ENCODE measurements around the gene ARPC1A.
"Not testable (repeated sequence)": the region's sequence is repeated elsewhere in the genome, so short reads cannot be mapped to it uniquely, and the experiment has no call there.

Gene ARPC1A

GRCh38 chr7:99386584-99387238 lies 61.0 kb downstream of the ARPC1A start:
- DNase-seq (ENCODE audit: low read depth in 2 of 2, low spot score in 1 of 2) = no peak

GRCh38 chr7:99387239-99387635 lies 61.5 kb downstream of the ARPC1A start:
- DNase-seq (ENCODE audit: low read depth in 2 of 2, low spot score in 1 of 2) = not testable (repeated sequence)

- no peak for DNase-seq (ENCODE audit: low read depth in 2 of 2, low spot score in 1 of 2)
These were observed 62.2 kb downstream of the ARPC1A start for GRCh38 chr7:99387912-99388311.

- DNase-seq (ENCODE audit: low read depth in 2 of 2, low spot score in 1 of 2) = no peak
These were observed 64.1 kb downstream of the ARPC1A start for GRCh38 chr7:99389772-99390171.

- no peak for DNase-seq (ENCODE audit: low read depth in 2 of 2, low spot score in 1 of 2)
These were observed 65.4 kb downstream of the ARPC1A start for GRCh38 chr7:99390941-99391602.

- DNase-seq (ENCODE audit: low read depth in 2 of 2, low spot score in 1 of 2) = no peak
These were observed 66.3 kb downstream of the ARPC1A start for GRCh38 chr7:99392046-99392445.

GRCh38 chr7:99392659-99393354 lies 67.1 kb downstream of the ARPC1A start:
- peak in 1 of 2 donors; percentile 68 for DNase-seq (ENCODE audit: low read depth in 2 of 2, low spot score in 1 of 2)

GRCh38 chr7:99393355-99394187 lies 67.9 kb downstream of the ARPC1A start:
- no peak for DNase-seq (ENCODE audit: low read depth in 2 of 2, low spot score in 1 of 2)

- no peak for DNase-seq (ENCODE audit: low read depth in 2 of 2, low spot score in 1 of 2)
These were observed 68.4 kb downstream of the ARPC1A start for GRCh38 chr7:99394188-99394502.

GRCh38 chr7:99395616-99396327 lies 70.1 kb downstream of the ARPC1A start:
- DNase-seq (ENCODE audit: low read depth in 2 of 2, low spot score in 1 of 2) = no peak

GRCh38 chr7:99396418-99397296 lies 71.0 kb downstream of the ARPC1A start:
- DNase-seq (ENCODE audit: low read depth in 2 of 2, low spot score in 1 of 2) = no peak

- DNase-seq (ENCODE audit: low read depth in 2 of 2, low spot score in 1 of 2) = no peak
These were observed 71.7 kb downstream of the ARPC1A start for GRCh38 chr7:99397297-99397983.

- DNase-seq (ENCODE audit: low read depth in 2 of 2, low spot score in 1 of 2) = no peak
These were observed 73.3 kb downstream of the ARPC1A start for GRCh38 chr7:99398891-99399445.

GRCh38 chr7:99399597-99399996 lies 73.9 kb downstream of the ARPC1A start:
- no peak for DNase-seq (ENCODE audit: low read depth in 2 of 2, low spot score in 1 of 2)

GRCh38 chr7:99402854-99403253 lies 77.2 kb downstream of the ARPC1A start:
- DNase-seq (ENCODE audit: low read depth in 2 of 2, low spot score in 1 of 2) = no peak

GRCh38 chr7:99403764-99404163 lies 78.1 kb downstream of the ARPC1A start:
- no peak for DNase-seq (ENCODE audit: low read depth in 2 of 2, low spot score in 1 of 2)

- no peak for DNase-seq (ENCODE audit: low read depth in 2 of 2, low spot score in 1 of 2)
These were observed 78.7 kb downstream of the ARPC1A start for GRCh38 chr7:99404235-99404976.

- no peak for DNase-seq (ENCODE audit: low read depth in 2 of 2, low spot score in 1 of 2)
These were observed 79.3 kb downstream of the ARPC1A start for GRCh38 chr7:99404977-99405320.

- no peak for DNase-seq (ENCODE audit: low read depth in 2 of 2, low spot score in 1 of 2)
These were observed 80.9 kb downstream of the ARPC1A start for GRCh38 chr7:99406557-99406956.
